HG02763 (cell line): ENCODE measurements around the gene ZNF227.
A peak's percentile ranks its signal among the peaks of the same experiment; 100 is the strongest.
"Not testable (repeated sequence)": the region's sequence is repeated elsewhere in the genome, so short reads cannot be mapped to it uniquely, and the experiment has no call there.

Experiments used
- ATAC-seq: cut with Tn5 transposase; IDR thresholded peaks from one replicate; pipeline ENCODE4 v1.9.1; 2021; ENCODE audit warnings: mild to moderate bottlenecking, moderate library complexity; ENCODE audit not compliant: unreplicated experiment

The ZNF227 gene

GRCh38 chr19:44212250-44212865 is at the start of gene ZNF227:
ZNF227 (plus strand) TSS chr19:44212532; CDS start chr19:44217793, 5,261 bp downstream.
- peak; percentile 82 for ATAC-seq

- no peak for ATAC-seq
These were observed 48.5 kb upstream of the ZNF227 start for GRCh38 chr19:44163789-44164188.

- no peak for ATAC-seq
These were observed 48.0 kb upstream of the ZNF227 start for GRCh38 chr19:44164327-44164672.

- peak; percentile 92 for ATAC-seq
These were observed 47.4 kb upstream of the ZNF227 start, which contains the start of gene ZNF226 for GRCh38 chr19:44164673-44165512. ZNF226 (plus strand) TSS chr19:44165100; CDS start chr19:44170081, 4,981 bp downstream.

GRCh38 chr19:44170660-44171059 is 41.7 kb upstream of the ZNF227 start:
- not testable (repeated sequence) for ATAC-seq

GRCh38 chr19:44176590-44176989 is 35.7 kb upstream of the ZNF227 start:
- no peak for ATAC-seq

GRCh38 chr19:44180968-44181367 is 31.4 kb upstream of the ZNF227 start:
- no peak for ATAC-seq

- no peak for ATAC-seq
These were observed 30.2 kb upstream of the ZNF227 start for GRCh38 chr19:44182145-44182544.

GRCh38 chr19:44190020-44190419 is 22.3 kb upstream of the ZNF227 start:
- no peak for ATAC-seq

GRCh38 chr19:44192127-44192526 is 20.2 kb upstream of the ZNF227 start:
- no peak for ATAC-seq

GRCh38 chr19:44196772-44197171 is 15.6 kb upstream of the ZNF227 start:
- ATAC-seq = no peak

GRCh38 chr19:44202470-44202869 is 9.9 kb upstream of the ZNF227 start:
- no peak for ATAC-seq

- ATAC-seq = no peak
These were observed 9.4 kb upstream of the ZNF227 start for GRCh38 chr19:44202974-44203373.

GRCh38 chr19:44203877-44204276 is 8.5 kb upstream of the ZNF227 start:
- not testable (repeated sequence) for ATAC-seq

- ATAC-seq = no peak
These were observed 7.6 kb upstream of the ZNF227 start for GRCh38 chr19:44204772-44205171.

- peak; percentile 93 for ATAC-seq
These were observed 5.1 kb upstream of the ZNF227 start for GRCh38 chr19:44207126-44207803.

GRCh38 chr19:44212866-44213346 is 574 bp downstream of the ZNF227 start:
- peak; percentile 22 for ATAC-seq

GRCh38 chr19:44219926-44220325 is 7.6 kb downstream of the ZNF227 start:
- not testable (repeated sequence) for ATAC-seq

- ATAC-seq = not testable (repeated sequence)
These were observed 8.4 kb downstream of the ZNF227 start for GRCh38 chr19:44220761-44221160.

- ATAC-seq = not testable (repeated sequence)
These were observed 9.0 kb downstream of the ZNF227 start for GRCh38 chr19:44221291-44221690.

GRCh38 chr19:44228318-44228717 is 16.0 kb downstream of the ZNF227 start:
- ATAC-seq = no peak
